ENCODE results near the gene TAGLN2. TPM values are rescaled to one million over a fixed set of nuclear protein-coding genes. Genes with fewer than 3 reads are reported as not detected.

TAGLN2 gene
- total and polyA plus RNA-seq, 10 of the 15 experiments (the other 5 are each of a cell fraction or from before 2014, with no cell fraction given), result 155 to 611 (median 363) TPM

DNA sequence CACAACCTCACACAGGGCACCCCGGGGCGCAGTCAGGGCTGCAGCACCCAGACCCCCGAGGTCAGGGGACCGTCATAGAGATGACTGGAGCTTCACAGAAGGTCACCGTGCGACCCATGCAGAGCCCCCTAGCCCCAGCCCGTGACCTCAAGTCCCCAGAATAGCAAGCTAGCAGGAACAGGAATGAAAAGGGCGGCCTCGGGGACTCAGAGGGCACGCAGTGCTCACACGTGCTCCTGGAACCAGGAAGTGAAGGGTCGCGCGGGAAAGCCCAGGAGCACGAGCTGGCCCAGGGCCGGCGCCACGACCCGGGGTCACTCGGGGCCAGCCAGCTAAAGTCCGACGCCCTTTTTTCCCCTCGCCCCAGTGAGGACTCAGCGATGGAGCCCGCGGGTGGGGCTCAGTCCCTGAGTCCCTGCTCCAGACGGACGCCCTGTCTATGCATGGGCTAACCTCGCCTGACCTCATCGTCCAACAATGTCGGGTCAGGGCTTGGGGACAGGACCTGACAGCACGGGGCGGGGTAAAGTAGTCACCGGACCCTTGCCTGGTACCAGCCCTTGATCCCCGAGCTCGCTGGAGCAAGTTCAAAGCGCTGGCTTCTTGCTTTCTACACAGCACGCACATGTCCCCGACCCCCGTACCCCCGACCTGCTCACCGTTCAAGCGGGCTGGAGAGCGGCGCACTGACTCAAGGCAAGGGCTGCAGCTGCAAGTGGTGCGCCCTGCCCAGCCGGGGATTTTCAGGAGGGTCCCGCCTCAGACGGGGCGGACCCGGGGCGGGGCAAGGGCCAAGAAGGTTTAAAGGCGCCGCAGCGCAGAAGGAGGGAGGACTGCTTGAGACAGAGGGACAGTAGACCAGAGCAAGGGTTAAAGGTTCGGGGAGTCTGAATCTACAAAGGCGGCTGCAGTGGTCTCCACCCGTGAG is at the start of gene TAGLN2 (continued):
- TF ChIP-seq SUZ12 (IDR thresholded peaks at IDR 0.05; ENCODE audit: unreplicated experiment) (no peak), SIX5 (IDR thresholded peaks at IDR 0.05; ENCODE audit: low read depth, low read length, severe bottlenecking) (no peak), HDGF (IDR thresholded peaks at IDR 0.05) (no peak), NFYB (IDR thresholded peaks at IDR 0.05; ENCODE audit: insufficient read depth, low read depth, low read length) (no peak), RAD51 (IDR thresholded peaks at IDR 0.05) (no peak), MTA2 (IDR thresholded peaks at IDR 0.05; ENCODE audit: low read depth) (no peak; the same call in 1 of the 2 replicates), ELK1 (IDR thresholded peaks at IDR 0.05; ENCODE audit: low read depth, low read length) (no peak), RAD21 (IDR thresholded peaks at IDR 0.05; ENCODE audit: insufficient read depth, low read depth, low read length) (no peak), BMI1 (IDR thresholded peaks at IDR 0.05; ENCODE audit: borderline replicate concordance) (no peak), CTCF (IDR thresholded peaks at IDR 0.05 in 2 of 3, conservative IDR thresholded peaks at IDR 0.05 in 1 of 3; ENCODE audit: control insufficient read depth in 2 of 3, extremely low read depth in 1 of 3, insufficient read depth in 1 of 3, low read depth in 3 of 3, low read length in 3 of 3) (no peak), HSF1 (IDR thresholded peaks at IDR 0.05; ENCODE audit: low read depth, low read length) (no peak), CEBPB (IDR thresholded peaks at IDR 0.05; ENCODE audit: borderline replicate concordance in 1 of 2, low read depth in 2 of 2, low read length in 2 of 2) (no peak), EP300 (IDR thresholded peaks at IDR 0.05; ENCODE audit: borderline replicate concordance in 1 of 2, control insufficient read depth in 1 of 2, low read depth in 2 of 2, low read length in 2 of 2) (no peak), ATF3 (IDR thresholded peaks at IDR 0.05; ENCODE audit: borderline replicate concordance, extremely low read depth, low read depth, low read length) (no peak), GATAD2B (conservative IDR thresholded peaks at IDR 0.05; ENCODE audit: low read depth) (peak; percentile 28; the same call in 1 of the 2 replicates), ZZZ3 (IDR thresholded peaks at IDR 0.05; ENCODE audit: control insufficient read depth, insufficient read length, low read depth) (no peak), TCF12 (IDR thresholded peaks at IDR 0.05; ENCODE audit: low read depth, low read length) (peak; percentile 85), PAX8 (IDR thresholded peaks at IDR 0.05) (no peak), JUNB (IDR thresholded peaks at IDR 0.05) (no peak), POLR2A (IDR thresholded peaks at IDR 0.05; ENCODE audit: low read depth, low read length) (peak; percentile 99), POLR2AphosphoS2 (IDR thresholded peaks at IDR 0.05; ENCODE audit: low read depth, low read length) (peak; percentile 96), PBX3 (IDR thresholded peaks at IDR 0.05; ENCODE audit: insufficient replicate concordance, low read depth, low read length) (peak; percentile 51), SMAD1 (IDR thresholded peaks at IDR 0.05; ENCODE audit: low read depth, partially characterized antibody) (peak; percentile 69), ZNF274 (IDR thresholded peaks at IDR 0.05; ENCODE audit: insufficient read depth, insufficient read length) (no peak)

Data from GM12878 (cell line).